T1000 (cell line): Measurements from ENCODE around the gene GAK.
A peak's percentile ranks its signal among the peaks of the same experiment; 100 is the strongest.
"Not testable (repeated sequence)": the region's sequence is repeated elsewhere in the genome, so short reads cannot be mapped to it uniquely, and the experiment has no call there.

Experiments used
- DNase-seq: peaks from one replicate; lab custom pipeline; 2025; ENCODE audit warnings: mixed read lengths; lab: John Stamatoyannopoulos, UW

The GAK gene

GRCh38 chr4:931960-932712 lies at the start of gene GAK, which contains the start of gene TMEM175:
GAK (minus strand) TSS chr4:932316; CDS start chr4:932187, 129 bp downstream.
TMEM175 (plus strand) TSS chr4:932460; CDS start chr4:947740, 15,280 bp downstream.
- peak; percentile 95 for DNase-seq

GRCh38 chr4:978957-979701 lies 47.0 kb upstream of the GAK start:
- DNase-seq = no peak

GRCh38 chr4:976016-976415 lies 43.9 kb upstream of the GAK start:
- DNase-seq = not testable (repeated sequence)

GRCh38 chr4:974668-975067 lies 42.6 kb upstream of the GAK start:
- no peak for DNase-seq

GRCh38 chr4:973431-974397 lies 41.6 kb upstream of the GAK start, which contains the start of gene DGKQ:
DGKQ (minus strand) TSS chr4:973569; CDS start chr4:973482, 87 bp downstream.
- peak; percentile 89 for DNase-seq

GRCh38 chr4:972651-973424 lies 40.7 kb upstream of the GAK start:
- DNase-seq = no peak

- DNase-seq = no peak
Observed at GRCh38 chr4:971666-972500, 39.8 kb upstream of the GAK start.

GRCh38 chr4:970854-971520 lies 38.9 kb upstream of the GAK start:
- DNase-seq = no peak

GRCh38 chr4:970046-970745 lies 38.1 kb upstream of the GAK start:
- no peak for DNase-seq

GRCh38 chr4:968621-969394 lies 36.7 kb upstream of the GAK start:
- no peak for DNase-seq

- no peak for DNase-seq
Observed at GRCh38 chr4:968221-968620, 36.1 kb upstream of the GAK start.

GRCh38 chr4:967113-968104 lies 35.3 kb upstream of the GAK start:
- DNase-seq = no peak

GRCh38 chr4:966266-967112 lies 34.4 kb upstream of the GAK start:
- no peak for DNase-seq

GRCh38 chr4:965766-966134 lies 33.6 kb upstream of the GAK start:
- no peak for DNase-seq

- DNase-seq = no peak
Observed at GRCh38 chr4:965048-965765, 33.1 kb upstream of the GAK start.
